SK-N-SH (cell line): ENCODE results near the gene THSD7A. TPM values are rescaled to one million over a fixed set of nuclear protein-coding genes. Genes with fewer than 3 reads are reported as not detected.

Source experiments
- CTCF ChIA-PET: fragments of 300-600, 350-600 bp; formaldehyde crosslinking; extraction: SDS; loops from one replicate; lab custom pipeline; 2021; lab: Yijun Ruan, JAX
- POLR2A ChIA-PET: fragments of 350-600 bp; sonication (Branson Sonifier 250); formaldehyde crosslinking; extraction: SDS; loops from one replicate; lab custom pipeline; 2020; ENCODE audit warnings: antibody characterized with exemption, inconsistent platforms; lab: Yijun Ruan, JAX
- DNase-seq: peaks from one replicate; pipeline ENCODE4 v3.0.0; 2012
- H2AFZ ChIP-seq: fragments of 200-600 bp; sonication (generic); 2 replicates; pipeline ENCODE4 v1.8.1; 2016; ENCODE audit warnings: antibody characterized with exemption, mild to moderate bottlenecking, low read depth
- H3F3A ChIP-seq: fragments of 200-600 bp; sonication (generic); replicated peaks from 2 replicates; pipeline ENCODE3; 2016; ENCODE audit warnings: antibody characterized with exemption, mild to moderate bottlenecking; ENCODE audit not compliant: insufficient read depth
- H3K27ac ChIP-seq, 2 experiments: fragments of 200-500 bp in 1 of 2; fragments of 200-600 bp in 1 of 2; sonication (Bioruptor generic) in 1 of 2; sonication (generic), shearing (Covaris generic) in 1 of 2; 2 replicates each; pipeline versions ENCODE4 v1.5.1 to v1.6.1; 2014 to 2016; ENCODE audit warnings: low read depth in 2 of 2, inconsistent platforms in 1 of 2, low read length in 1 of 2, mild to moderate bottlenecking in 1 of 2, mixed read lengths in 1 of 2
- H3K27me3 ChIP-seq: fragments of 200-600 bp; sonication (generic), shearing (Covaris generic); 2 replicates; pipeline ENCODE4 v1.6.1; 2016; ENCODE audit warnings: mixed run types; ENCODE audit not compliant: insufficient read depth
- H3K36me3 ChIP-seq, 2 experiments: fragments of 200-500 bp in 1 of 2; fragments of 200-600 bp in 1 of 2; sonication (Bioruptor generic) in 1 of 2; sonication (generic) in 1 of 2; replicated peaks in 1 of 2; 2 replicates each; pipeline versions ENCODE3 to v1.5.1; 2014 to 2016; ENCODE audit warnings: low read length in 1 of 2, mild to moderate bottlenecking in 1 of 2; ENCODE audit not compliant: insufficient read depth in 2 of 2, control insufficient read depth in 1 of 2
- H3K4me1 ChIP-seq, 2 experiments: fragments of 200-500 bp in 1 of 2; fragments of 200-600 bp in 1 of 2; sonication (Bioruptor generic) in 1 of 2; sonication (generic), shearing (Covaris generic) in 1 of 2; 2 replicates each; pipeline versions ENCODE4 v1.5.1 to v1.6.1; 2014 to 2016; ENCODE audit warnings: low read depth in 1 of 2, low read length in 1 of 2, mixed run types in 1 of 2; ENCODE audit not compliant: insufficient read depth in 2 of 2, control insufficient read depth in 1 of 2
- H3K4me2 ChIP-seq: fragments of 200-600 bp; sonication (generic), shearing (Covaris generic); 2 replicates; pipeline ENCODE4 v1.6.1; 2017; ENCODE audit warnings: mixed run types
- H3K4me3 ChIP-seq, 2 experiments: fragments of 200-500 bp in 1 of 2; fragments of 200-600 bp in 1 of 2; sonication (Bioruptor generic) in 1 of 2; sonication (generic), shearing (Covaris generic) in 1 of 2; 2 replicates each; pipeline versions ENCODE4 v1.5.1 to v1.8.1; 2014 to 2016; ENCODE audit warnings: low read depth in 2 of 2, inconsistent platforms in 1 of 2, low read length in 1 of 2, mild to moderate bottlenecking in 1 of 2, mixed read lengths in 1 of 2, moderate library complexity in 1 of 2
- H3K79me2 ChIP-seq: fragments of 200-600 bp; sonication (generic); 2 replicates; pipeline ENCODE4 v1.8.1; 2017; ENCODE audit warnings: mild to moderate bottlenecking; ENCODE audit not compliant: insufficient read depth
- H3K9ac ChIP-seq: fragments of 200-600 bp; sonication (generic); 2 replicates; pipeline ENCODE4 v1.6.1; 2017; ENCODE audit warnings: mixed run types
- H3K9me2 ChIP-seq: fragments of 200-600 bp; sonication (generic); 2 replicates; pipeline ENCODE4 v1.6.1; 2017; ENCODE audit warnings: mixed run types
- H3K9me3 ChIP-seq: fragments of 200-600 bp; sonication (generic); 2 replicates; pipeline ENCODE4 v1.6.1; 2017; ENCODE audit warnings: mixed run types, mild to moderate bottlenecking, moderate library complexity
- H4K20me1 ChIP-seq: fragments of 200-600 bp; sonication (generic); 2 replicates; pipeline ENCODE4 v1.6.1; 2017; ENCODE audit warnings: mild to moderate bottlenecking, mixed run types; ENCODE audit not compliant: insufficient read depth
- ELF1 ChIP-seq: IDR thresholded peaks from 2 replicates; pipeline ENCODE4 v1.4.0; 2012
- FOSL2 ChIP-seq: IDR thresholded peaks from 2 replicates; pipeline ENCODE4 v1.4.0; 2012; ENCODE audit warnings: low read depth, mild to moderate bottlenecking, moderate library complexity, borderline replicate concordance
- FOXM1 ChIP-seq: IDR thresholded peaks from 2 replicates; pipeline ENCODE4 v1.4.0; 2012; ENCODE audit warnings: low read depth, mild to moderate bottlenecking
- MEF2A ChIP-seq: IDR thresholded peaks from 2 replicates; pipeline ENCODE4 v1.4.0; 2012; ENCODE audit warnings: low read depth, borderline replicate concordance
- MXI1 ChIP-seq: IDR thresholded peaks from 2 replicates; pipeline ENCODE4 v1.6.1; 2012; ENCODE audit warnings: mild to moderate bottlenecking, low read depth, low read length, improper control_type of control experiment
- NFIC ChIP-seq: IDR thresholded peaks from 2 replicates; pipeline ENCODE4 v1.4.0; 2012; ENCODE audit warnings: borderline replicate concordance
- NRF1 ChIP-seq: IDR thresholded peaks from 2 replicates; pipeline ENCODE4 v1.6.1; 2012; ENCODE audit warnings: low read depth, mild to moderate bottlenecking, low read length
- PBX3 ChIP-seq: IDR thresholded peaks from 2 replicates; pipeline ENCODE4; 2012
- RCOR1 ChIP-seq: fragments of 150-350 bp; IDR thresholded peaks from 2 replicates; pipeline ENCODE4 v1.6.1; 2017; ENCODE audit warnings: antibody characterized with exemption, low read length
- SIN3A ChIP-seq: IDR thresholded peaks from 2 replicates; pipeline ENCODE4 v1.6.1; 2012; ENCODE audit warnings: low read depth, mild to moderate bottlenecking, low read length, moderate library complexity, borderline replicate concordance
- YY1 ChIP-seq: IDR thresholded peaks from 2 replicates; pipeline ENCODE4 v1.4.0; 2012; ENCODE audit warnings: low read depth, mild to moderate bottlenecking
- ZBTB33 ChIP-seq: IDR thresholded peaks from 2 replicates; pipeline ENCODE4 v1.4.0; 2012; ENCODE audit warnings: low read depth, borderline replicate concordance
- WGBS: methylation state at CpG from one replicate; pipeline ENCODE4 v1.1.6; 2017; ENCODE audit warnings: low lambda C conversion rate; 5-methylcytosine and 5-hydroxymethylcytosine counted together
- polyA plus RNA-seq, 3 experiments: library from polyadenylated mRNA; depleted of rRNA; stranded (reverse); fragments of >200 nt; gene quantifications; 2 replicates each; pipeline ENCODE4 v1.2.3, GENCODE V29; 2012
- TF ChIP-seq, protein P1 (sequence below): fragments of 150-350 bp; IDR thresholded peaks from 2 replicates; pipeline ENCODE4 v1.6.1; 2017; ENCODE audit warnings: antibody characterized with exemption, low read length, low read depth, borderline replicate concordance
- TF ChIP-seq, protein P2 (sequence below): IDR thresholded peaks from 2 replicates; pipeline ENCODE4 v1.6.1; 2012; ENCODE audit warnings: mild to moderate bottlenecking, low read depth, low read length, moderate library complexity

Gene THSD7A
- polyA plus RNA-seq, 1 of the 3 experiments (the other 2 are of a cell fraction), result 0.16 TPM

DNA sequence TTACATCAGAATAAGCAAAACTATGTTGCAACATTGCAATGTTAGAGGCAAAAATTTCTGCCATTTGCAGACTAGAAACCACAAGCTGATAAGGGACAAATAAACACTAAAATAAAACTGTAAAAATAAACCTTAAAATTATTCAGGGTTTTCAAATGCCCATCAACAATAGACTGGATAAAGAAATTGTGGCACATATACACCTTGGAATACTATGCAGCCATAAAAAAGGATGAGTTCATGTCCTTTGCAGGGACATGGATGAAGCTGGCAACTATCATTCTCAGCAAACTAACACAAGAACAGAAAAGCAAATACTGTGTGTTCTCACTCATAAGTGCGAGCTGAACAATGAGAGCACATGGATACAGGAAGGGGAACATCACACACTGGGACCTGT lies 473.4 kb downstream of the THSD7A start:
- POLR2A ChIA-PET, result no interaction called here
- Histone ChIP-seq H3K9ac (no peak overlapping the region), H3K4me1 (peaks cover 0 to 1% of the 10 kb centered on the region in 2 experiments; a peak in 1 of 4 replicates), H3F3A (no peaks in the 10 kb centered on the region), H2AFZ (no peak overlapping the region), H3K27ac (no peak overlapping the region), H3K79me2 (no peaks in the 10 kb centered on the region), H3K4me2 (no peak overlapping the region), H3K9me2 (no peaks in the 10 kb centered on the region), H4K20me1 (no peaks in the 10 kb centered on the region), H3K4me3 (no peak overlapping the region), H3K9me3 (no peaks in the 10 kb centered on the region), H3K27me3 (no peaks in the 10 kb centered on the region), H3K36me3 (no peaks in the 10 kb centered on the region)
- CTCF ChIA-PET, result interaction anchor here (1.2 kb wide), 1 partner anchor 15 kb away, joined by 5 read pairs; no protein-coding TSS in a partner anchor
- 48% methylated on average over 1 of the region's 1 CpG for WGBS
- TF ChIP-seq MEF2A (no peak), ZBTB33 (no peak), FOSL2 (no peak), YY1 (no peak), ELF1 (no peak), PBX3 (no peak), RCOR1 (no peak), FOXM1 (no peak), SIN3A (no peak), NFIC (no peak), NRF1 (no peak), MXI1 (no peak)
- TF ChIP-seq, protein P1, sequence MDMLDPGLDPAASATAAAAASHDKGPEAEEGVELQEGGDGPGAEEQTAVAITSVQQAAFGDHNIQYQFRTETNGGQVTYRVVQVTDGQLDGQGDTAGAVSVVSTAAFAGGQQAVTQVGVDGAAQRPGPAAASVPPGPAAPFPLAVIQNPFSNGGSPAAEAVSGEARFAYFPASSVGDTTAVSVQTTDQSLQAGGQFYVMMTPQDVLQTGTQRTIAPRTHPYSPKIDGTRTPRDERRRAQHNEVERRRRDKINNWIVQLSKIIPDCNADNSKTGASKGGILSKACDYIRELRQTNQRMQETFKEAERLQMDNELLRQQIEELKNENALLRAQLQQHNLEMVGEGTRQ, result no peak
- TF ChIP-seq, protein P2, sequence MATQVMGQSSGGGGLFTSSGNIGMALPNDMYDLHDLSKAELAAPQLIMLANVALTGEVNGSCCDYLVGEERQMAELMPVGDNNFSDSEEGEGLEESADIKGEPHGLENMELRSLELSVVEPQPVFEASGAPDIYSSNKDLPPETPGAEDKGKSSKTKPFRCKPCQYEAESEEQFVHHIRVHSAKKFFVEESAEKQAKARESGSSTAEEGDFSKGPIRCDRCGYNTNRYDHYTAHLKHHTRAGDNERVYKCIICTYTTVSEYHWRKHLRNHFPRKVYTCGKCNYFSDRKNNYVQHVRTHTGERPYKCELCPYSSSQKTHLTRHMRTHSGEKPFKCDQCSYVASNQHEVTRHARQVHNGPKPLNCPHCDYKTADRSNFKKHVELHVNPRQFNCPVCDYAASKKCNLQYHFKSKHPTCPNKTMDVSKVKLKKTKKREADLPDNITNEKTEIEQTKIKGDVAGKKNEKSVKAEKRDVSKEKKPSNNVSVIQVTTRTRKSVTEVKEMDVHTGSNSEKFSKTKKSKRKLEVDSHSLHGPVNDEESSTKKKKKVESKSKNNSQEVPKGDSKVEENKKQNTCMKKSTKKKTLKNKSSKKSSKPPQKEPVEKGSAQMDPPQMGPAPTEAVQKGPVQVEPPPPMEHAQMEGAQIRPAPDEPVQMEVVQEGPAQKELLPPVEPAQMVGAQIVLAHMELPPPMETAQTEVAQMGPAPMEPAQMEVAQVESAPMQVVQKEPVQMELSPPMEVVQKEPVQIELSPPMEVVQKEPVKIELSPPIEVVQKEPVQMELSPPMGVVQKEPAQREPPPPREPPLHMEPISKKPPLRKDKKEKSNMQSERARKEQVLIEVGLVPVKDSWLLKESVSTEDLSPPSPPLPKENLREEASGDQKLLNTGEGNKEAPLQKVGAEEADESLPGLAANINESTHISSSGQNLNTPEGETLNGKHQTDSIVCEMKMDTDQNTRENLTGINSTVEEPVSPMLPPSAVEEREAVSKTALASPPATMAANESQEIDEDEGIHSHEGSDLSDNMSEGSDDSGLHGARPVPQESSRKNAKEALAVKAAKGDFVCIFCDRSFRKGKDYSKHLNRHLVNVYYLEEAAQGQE, result no peak
- no peak for DNase-seq
